ENCODE results near the gene ARRDC2. TPM values are rescaled to one million over a fixed set of nuclear protein-coding genes. Genes with fewer than 3 reads are reported as not detected.

Gene ARRDC2
- total and polyA plus RNA-seq, 9 of the 15 experiments (the other 6 are each of a cell fraction or from before 2014, with no cell fraction given): 1.9 to 27.4 (median 15.2) TPM

- TF ChIP-seq NR2C2 (CRISPR knock-in tag; IDR thresholded peaks at IDR 0.05) (no peak), NR2C2 (tag; IDR thresholded peaks at IDR 0.05) (peak; percentile 69; the same call in 1 of the 2 replicates), SREBF1 (IDR thresholded peaks at IDR 0.05; ENCODE audit: borderline replicate concordance, low read depth, low read length) (no peak), TFAM (CRISPR knock-in tag; conservative IDR thresholded peaks at IDR 0.05) (no peak), BRF1 (IDR thresholded peaks at IDR 0.05; ENCODE audit: borderline replicate concordance, extremely low read depth, insufficient read length) (no peak), MIER1 (IDR thresholded peaks at IDR 0.05; ENCODE audit: low read depth) (no peak), ASH1L (IDR thresholded peaks at IDR 0.05; ENCODE audit: borderline replicate concordance, low read depth, partially characterized antibody) (no peak), HMG20A (CRISPR knock-in tag; conservative IDR thresholded peaks at IDR 0.05) (no peak), NR2F6 (CRISPR knock-in tag; IDR thresholded peaks at IDR 0.05) (no peak), BMI1 (IDR thresholded peaks at IDR 0.05; ENCODE audit: low read length) (no peak), RAD21 (CRISPR knock-in tag; conservative IDR thresholded peaks at IDR 0.05 in 1 of 2, IDR thresholded peaks at IDR 0.05 in 1 of 2) (no peak), DIDO1 (tag; IDR thresholded peaks at IDR 0.05; ENCODE audit: low read depth) (no peak)
- TF ChIP-seq, protein P1, sequence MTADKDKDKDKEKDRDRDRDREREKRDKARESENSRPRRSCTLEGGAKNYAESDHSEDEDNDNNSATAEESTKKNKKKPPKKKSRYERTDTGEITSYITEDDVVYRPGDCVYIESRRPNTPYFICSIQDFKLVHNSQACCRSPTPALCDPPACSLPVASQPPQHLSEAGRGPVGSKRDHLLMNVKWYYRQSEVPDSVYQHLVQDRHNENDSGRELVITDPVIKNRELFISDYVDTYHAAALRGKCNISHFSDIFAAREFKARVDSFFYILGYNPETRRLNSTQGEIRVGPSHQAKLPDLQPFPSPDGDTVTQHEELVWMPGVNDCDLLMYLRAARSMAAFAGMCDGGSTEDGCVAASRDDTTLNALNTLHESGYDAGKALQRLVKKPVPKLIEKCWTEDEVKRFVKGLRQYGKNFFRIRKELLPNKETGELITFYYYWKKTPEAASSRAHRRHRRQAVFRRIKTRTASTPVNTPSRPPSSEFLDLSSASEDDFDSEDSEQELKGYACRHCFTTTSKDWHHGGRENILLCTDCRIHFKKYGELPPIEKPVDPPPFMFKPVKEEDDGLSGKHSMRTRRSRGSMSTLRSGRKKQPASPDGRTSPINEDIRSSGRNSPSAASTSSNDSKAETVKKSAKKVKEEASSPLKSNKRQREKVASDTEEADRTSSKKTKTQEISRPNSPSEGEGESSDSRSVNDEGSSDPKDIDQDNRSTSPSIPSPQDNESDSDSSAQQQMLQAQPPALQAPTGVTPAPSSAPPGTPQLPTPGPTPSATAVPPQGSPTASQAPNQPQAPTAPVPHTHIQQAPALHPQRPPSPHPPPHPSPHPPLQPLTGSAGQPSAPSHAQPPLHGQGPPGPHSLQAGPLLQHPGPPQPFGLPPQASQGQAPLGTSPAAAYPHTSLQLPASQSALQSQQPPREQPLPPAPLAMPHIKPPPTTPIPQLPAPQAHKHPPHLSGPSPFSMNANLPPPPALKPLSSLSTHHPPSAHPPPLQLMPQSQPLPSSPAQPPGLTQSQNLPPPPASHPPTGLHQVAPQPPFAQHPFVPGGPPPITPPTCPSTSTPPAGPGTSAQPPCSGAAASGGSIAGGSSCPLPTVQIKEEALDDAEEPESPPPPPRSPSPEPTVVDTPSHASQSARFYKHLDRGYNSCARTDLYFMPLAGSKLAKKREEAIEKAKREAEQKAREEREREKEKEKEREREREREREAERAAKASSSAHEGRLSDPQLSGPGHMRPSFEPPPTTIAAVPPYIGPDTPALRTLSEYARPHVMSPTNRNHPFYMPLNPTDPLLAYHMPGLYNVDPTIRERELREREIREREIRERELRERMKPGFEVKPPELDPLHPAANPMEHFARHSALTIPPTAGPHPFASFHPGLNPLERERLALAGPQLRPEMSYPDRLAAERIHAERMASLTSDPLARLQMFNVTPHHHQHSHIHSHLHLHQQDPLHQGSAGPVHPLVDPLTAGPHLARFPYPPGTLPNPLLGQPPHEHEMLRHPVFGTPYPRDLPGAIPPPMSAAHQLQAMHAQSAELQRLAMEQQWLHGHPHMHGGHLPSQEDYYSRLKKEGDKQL (CRISPR knock-in tag; IDR thresholded peaks at IDR 0.05; ENCODE audit: borderline replicate concordance): no peak
- TF ChIP-seq, protein P2, sequence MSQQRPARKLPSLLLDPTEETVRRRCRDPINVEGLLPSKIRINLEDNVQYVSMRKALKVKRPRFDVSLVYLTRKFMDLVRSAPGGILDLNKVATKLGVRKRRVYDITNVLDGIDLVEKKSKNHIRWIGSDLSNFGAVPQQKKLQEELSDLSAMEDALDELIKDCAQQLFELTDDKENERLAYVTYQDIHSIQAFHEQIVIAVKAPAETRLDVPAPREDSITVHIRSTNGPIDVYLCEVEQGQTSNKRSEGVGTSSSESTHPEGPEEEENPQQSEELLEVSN (IDR thresholded peaks at IDR 0.05; ENCODE audit: borderline replicate concordance in 1 of 2, extremely low read depth in 1 of 2, insufficient read depth in 1 of 2, insufficient read length in 1 of 2, low read depth in 1 of 2, low read length in 1 of 2, poor library complexity in 1 of 2, severe bottlenecking in 1 of 2): peak; percentile 87 to 93
- TF ChIP-seq, protein P3, sequence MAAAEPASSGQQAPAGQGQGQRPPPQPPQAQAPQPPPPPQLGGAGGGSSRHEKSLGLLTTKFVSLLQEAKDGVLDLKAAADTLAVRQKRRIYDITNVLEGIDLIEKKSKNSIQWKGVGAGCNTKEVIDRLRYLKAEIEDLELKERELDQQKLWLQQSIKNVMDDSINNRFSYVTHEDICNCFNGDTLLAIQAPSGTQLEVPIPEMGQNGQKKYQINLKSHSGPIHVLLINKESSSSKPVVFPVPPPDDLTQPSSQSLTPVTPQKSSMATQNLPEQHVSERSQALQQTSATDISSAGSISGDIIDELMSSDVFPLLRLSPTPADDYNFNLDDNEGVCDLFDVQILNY (CRISPR knock-in tag; IDR thresholded peaks at IDR 0.05): no peak
These were observed 6.8 kb upstream of the ARRDC2 start (continued) for GRCh38 chr19:18000915-18001776.
